Muscle of back (tissue), 11 donors: ENCODE results near the gene DGKD. TPM values are rescaled to one million over a fixed set of nuclear protein-coding genes. Genes with fewer than 3 reads are reported as not detected.

ENCODE experiments used
- DNase-seq, 3 donors: peaks; one replicate each; pipeline versions ENCODE4 v3.0.0 to v3.0.0-alpha.2; 2013
- polyA plus RNA-seq, 10 donors: library from polyadenylated mRNA; unstranded; fragments of 120-200 nt; gene quantifications; one replicate each; pipeline ENCODE4 v1.2.1, GENCODE V29; 2013; ENCODE audit not compliant: insufficient read length in 10 of 10

DGKD gene
- polyA plus RNA-seq, 10 donors = 19.5 to 35.6 (median 22.8) TPM

GRCh38 chr2:233458826-233459225, 104.5 kb downstream of the DGKD start:
- DNase-seq = no peak

GRCh38 chr2:233459426-233459825, 105.1 kb downstream of the DGKD start:
- no peak for DNase-seq

GRCh38 chr2:233460726-233461441, 106.6 kb downstream of the DGKD start:
- peak; percentile 36 to 55 (median 42) for DNase-seq

GRCh38 chr2:233461481-233461891, 107.2 kb downstream of the DGKD start:
- no peak for DNase-seq

GRCh38 chr2:233462202-233462785, 108.0 kb downstream of the DGKD start:
- no peak for DNase-seq

GRCh38 chr2:233462826-233463470, 108.7 kb downstream of the DGKD start:
- no peak for DNase-seq

GRCh38 chr2:233463586-233463985, 109.3 kb downstream of the DGKD start:
- DNase-seq = no peak

- no peak for DNase-seq
These were observed 109.8 kb downstream of the DGKD start for GRCh38 chr2:233464056-233464455.

- DNase-seq = no peak
These were observed 110.4 kb downstream of the DGKD start for GRCh38 chr2:233464531-233465240.

- DNase-seq = no peak
These were observed 112.8 kb downstream of the DGKD start for GRCh38 chr2:233466991-233467603.

GRCh38 chr2:233468047-233468740, 113.9 kb downstream of the DGKD start:
- no peak for DNase-seq

- DNase-seq = no peak
These were observed 114.4 kb downstream of the DGKD start for GRCh38 chr2:233468741-233469110.

GRCh38 chr2:233469261-233470010, 115.1 kb downstream of the DGKD start:
- peak in 2 of 3 donors; percentile 25 to 42 for DNase-seq

GRCh38 chr2:233470011-233470687, 115.9 kb downstream of the DGKD start:
- DNase-seq = peak; percentile 41 to 84 (median 66)

- DNase-seq = no peak
These were observed 116.5 kb downstream of the DGKD start for GRCh38 chr2:233470839-233471238.

GRCh38 chr2:233471291-233472035, 117.2 kb downstream of the DGKD start:
- DNase-seq = no peak

- no peak for DNase-seq
These were observed 119.1 kb downstream of the DGKD start for GRCh38 chr2:233473386-233473791.

- no peak for DNase-seq
These were observed 119.6 kb downstream of the DGKD start for GRCh38 chr2:233473878-233474277.
